NCI-H510A treated with DMSO at 0.1 percent for 48 hours (cell line): ENCODE results near the gene RPN2.

Source experiments
- DNase-seq: peaks from one replicate; lab custom pipeline; 2025; lab: John Stamatoyannopoulos, UW

RPN2 gene

GRCh38 chr20:37218976-37219375 lies 39.8 kb downstream of the RPN2 start:
- no peak for DNase-seq

- DNase-seq = no peak
Measured at GRCh38 chr20:37219751-37220668, 40.9 kb downstream of the RPN2 start.

- DNase-seq = no peak
Measured at GRCh38 chr20:37220731-37221130, 41.6 kb downstream of the RPN2 start.

GRCh38 chr20:37222086-37222485 lies 43.0 kb downstream of the RPN2 start:
- no peak for DNase-seq

- DNase-seq = no peak
Measured at GRCh38 chr20:37223053-37223452, 43.9 kb downstream of the RPN2 start.

GRCh38 chr20:37225146-37225545 lies 46.0 kb downstream of the RPN2 start:
- DNase-seq = no peak

- DNase-seq = no peak
Measured at GRCh38 chr20:37226889-37227288, 47.8 kb downstream of the RPN2 start.

GRCh38 chr20:37228082-37228481 lies 49.0 kb downstream of the RPN2 start:
- DNase-seq = no peak

GRCh38 chr20:37228656-37229055 lies 49.5 kb downstream of the RPN2 start:
- DNase-seq = no peak

- no peak for DNase-seq
Measured at GRCh38 chr20:37229357-37229756, 50.2 kb downstream of the RPN2 start.

GRCh38 chr20:37230200-37230599 lies 51.1 kb downstream of the RPN2 start:
- DNase-seq = no peak

GRCh38 chr20:37231947-37232630 lies 53.0 kb downstream of the RPN2 start:
- DNase-seq = no peak

GRCh38 chr20:37233548-37234253 lies 54.6 kb downstream of the RPN2 start:
- DNase-seq = no peak

GRCh38 chr20:37234254-37234581 lies 55.1 kb downstream of the RPN2 start:
- DNase-seq = no peak

GRCh38 chr20:37235065-37235464 lies 55.9 kb downstream of the RPN2 start:
- DNase-seq = no peak

GRCh38 chr20:37236462-37236861 lies 57.3 kb downstream of the RPN2 start:
- no peak for DNase-seq

- no peak for DNase-seq
Measured at GRCh38 chr20:37237656-37238055, 58.5 kb downstream of the RPN2 start.

GRCh38 chr20:37238426-37238825 lies 59.3 kb downstream of the RPN2 start:
- DNase-seq = no peak

GRCh38 chr20:37238935-37239451 lies 59.9 kb downstream of the RPN2 start:
- no peak for DNase-seq

GRCh38 chr20:37240337-37241067 lies 61.4 kb downstream of the RPN2 start:
- DNase-seq = no peak

GRCh38 chr20:37242503-37242902 lies 63.4 kb downstream of the RPN2 start:
- DNase-seq = no peak
